GM21737 (cell line): ENCODE data around the gene GCH1.
"Not testable (repeated sequence)": the region's sequence is repeated elsewhere in the genome, so short reads cannot be mapped to it uniquely, and the experiment has no call there.

Experiments
- ATAC-seq: cut with Tn5 transposase; IDR thresholded peaks from one replicate; pipeline ENCODE4 v1.9.1; 2021; ENCODE audit warnings: mild to moderate bottlenecking, moderate library complexity; ENCODE audit not compliant: unreplicated experiment

GCH1 gene

DNA sequence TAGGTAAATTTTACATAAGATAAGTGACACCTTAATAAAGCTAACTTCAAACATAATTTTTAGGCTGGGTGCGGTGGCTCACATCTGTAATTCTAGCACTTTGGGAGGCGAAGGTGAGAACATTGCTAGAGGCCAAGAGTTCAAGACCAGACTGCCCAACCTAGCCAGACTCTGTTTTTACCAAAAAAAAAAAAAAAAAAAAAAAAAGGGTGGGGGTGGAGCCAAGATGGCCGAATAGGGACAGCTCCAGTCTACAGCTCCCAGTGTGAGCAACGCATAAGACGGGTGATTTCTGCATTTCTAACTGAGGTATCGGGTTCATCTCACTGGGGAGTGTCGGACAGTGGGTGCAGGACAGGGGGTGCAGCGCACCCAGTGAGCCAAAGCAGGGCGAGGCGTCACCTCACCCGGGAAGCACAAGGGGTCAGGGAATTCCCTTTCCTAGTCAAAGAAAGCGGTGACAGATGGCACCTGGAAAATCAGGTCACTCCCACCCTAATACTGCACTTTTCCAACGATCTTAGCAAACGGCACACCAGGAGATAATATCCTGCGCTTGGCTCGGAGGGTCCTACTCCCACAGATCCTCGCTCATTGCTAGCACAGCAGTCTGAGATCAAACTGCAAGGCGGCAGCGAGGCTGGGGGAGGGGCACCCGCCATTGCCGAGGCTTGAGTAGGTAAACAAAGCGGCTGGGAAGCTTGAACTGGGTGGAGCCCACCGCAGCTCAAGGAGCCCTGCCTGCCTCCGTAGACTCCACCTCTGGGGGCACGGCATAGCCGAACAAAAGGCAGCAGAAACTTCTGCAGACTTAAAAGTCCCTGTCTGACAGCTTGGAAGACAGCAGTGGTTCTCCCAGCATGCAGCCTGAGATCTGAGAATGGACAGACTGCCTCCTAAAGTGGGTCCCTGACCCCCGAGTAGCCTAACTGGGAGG lies 32.2 kb downstream of the GCH1 start:
- not testable (repeated sequence) for ATAC-seq

GRCh38 chr14:54867011-54867410 lies 35.6 kb downstream of the GCH1 start:
- ATAC-seq: no peak

- no peak for ATAC-seq
Observed at GRCh38 chr14:54866588-54866987, 36.0 kb downstream of the GCH1 start.

GRCh38 chr14:54864526-54864925 lies 38.1 kb downstream of the GCH1 start:
- no peak for ATAC-seq

- peak; percentile 72 for ATAC-seq
Observed at GRCh38 chr14:54857830-54858269, 44.8 kb downstream of the GCH1 start.

DNA sequence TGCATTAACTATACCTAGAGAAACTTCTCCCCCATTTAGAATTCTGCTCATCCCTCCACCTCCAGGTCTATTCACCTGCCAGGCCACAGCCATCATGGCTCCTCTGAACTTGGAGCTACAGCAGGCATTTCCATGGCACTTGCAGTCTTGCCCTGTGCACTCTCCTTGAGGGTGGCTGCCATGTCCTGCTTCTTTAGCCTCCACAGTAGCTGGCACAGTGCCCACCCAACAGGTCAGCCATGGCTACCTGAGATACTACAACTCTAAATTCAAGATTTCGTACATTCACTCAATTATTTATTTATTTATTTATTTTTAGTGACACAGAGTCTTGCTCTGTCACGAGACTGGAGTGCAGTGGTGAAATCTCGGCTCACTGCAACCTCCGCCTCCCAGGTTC lies 46.5 kb downstream of the GCH1 start:
- ATAC-seq: no peak

DNA sequence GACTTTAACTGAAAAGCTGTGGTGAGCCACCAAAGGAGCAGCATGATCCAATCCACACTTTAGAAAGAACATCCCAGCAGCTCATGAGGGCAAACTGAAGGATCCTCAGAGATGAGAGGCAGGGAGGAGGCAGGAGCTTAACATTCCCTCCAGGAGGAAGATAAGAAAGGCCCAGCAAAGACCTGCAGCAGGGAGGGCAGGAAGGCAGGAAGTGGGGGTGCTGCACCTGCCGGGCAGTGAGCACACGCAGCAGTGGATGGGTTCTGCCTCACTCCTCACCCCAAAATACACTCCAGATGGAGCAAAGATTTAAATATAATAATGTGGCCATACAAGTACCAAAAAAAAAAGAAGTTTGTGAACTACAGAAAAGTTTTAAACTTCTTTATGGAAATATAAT lies 48.4 kb downstream of the GCH1 start:
- ATAC-seq: peak; percentile 48

DNA sequence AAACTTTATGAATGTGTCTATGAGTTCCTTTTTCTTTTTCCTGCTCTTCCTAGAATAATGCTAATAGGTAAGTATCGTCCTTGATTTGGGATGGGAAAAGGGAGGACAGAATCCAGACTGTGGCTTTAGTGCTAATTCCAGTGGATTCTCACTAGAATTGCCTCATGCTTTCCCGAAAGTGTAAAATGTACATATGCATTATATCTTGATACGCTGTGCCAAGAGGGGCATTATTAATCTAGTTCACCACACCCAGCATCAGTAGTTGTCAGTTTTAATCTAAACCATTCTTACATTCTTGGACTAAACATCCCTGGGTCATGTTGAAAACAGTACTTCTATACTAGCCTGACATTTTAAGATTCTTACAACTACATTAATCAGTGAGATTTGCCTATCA lies 49.3 kb downstream of the GCH1 start:
- ATAC-seq: no peak

- no peak for ATAC-seq
Observed at GRCh38 chr14:54852215-54852614, 50.4 kb downstream of the GCH1 start.

- no peak for ATAC-seq
Observed at GRCh38 chr14:54848910-54849309, 53.7 kb downstream of the GCH1 start.

DNA sequence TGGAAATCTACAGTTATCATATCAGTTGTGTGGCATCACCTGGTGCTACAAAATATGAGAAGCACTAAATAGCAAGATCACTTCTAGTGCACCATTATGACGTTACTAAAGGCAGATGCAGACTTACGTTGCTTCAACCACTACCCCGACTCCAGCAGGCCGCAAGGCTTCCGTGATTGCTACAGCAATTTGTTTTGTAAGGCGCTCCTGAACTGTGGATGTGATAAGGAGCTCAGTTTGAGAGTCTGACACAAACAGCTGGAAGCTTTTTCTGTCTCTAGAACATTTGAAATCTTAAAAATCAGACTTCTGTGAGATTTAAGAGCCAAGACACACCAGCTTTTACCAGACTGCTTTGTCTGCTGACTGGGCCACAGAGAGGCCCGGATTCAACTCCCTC lies 57.0 kb downstream of the GCH1 start:
- ATAC-seq: no peak

DNA sequence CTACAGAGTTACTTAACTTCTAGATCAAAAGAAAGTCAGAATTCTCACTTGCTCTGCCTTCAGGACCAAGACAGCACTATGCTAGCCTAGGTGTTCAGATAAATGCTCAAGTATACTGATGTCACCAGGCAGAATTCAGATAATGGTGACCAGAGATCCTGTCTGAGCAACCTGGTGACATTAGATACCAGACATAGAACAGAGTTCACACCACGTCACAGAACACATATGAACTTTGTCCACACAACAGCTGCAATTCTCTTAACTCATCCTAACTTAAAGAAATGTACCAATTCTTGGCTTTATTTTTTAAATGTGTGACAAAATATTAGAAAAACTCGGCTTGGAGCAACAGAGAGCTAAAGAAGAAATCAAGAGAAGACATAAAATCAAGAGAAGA lies 58.1 kb downstream of the GCH1 start:
- no peak for ATAC-seq

DNA sequence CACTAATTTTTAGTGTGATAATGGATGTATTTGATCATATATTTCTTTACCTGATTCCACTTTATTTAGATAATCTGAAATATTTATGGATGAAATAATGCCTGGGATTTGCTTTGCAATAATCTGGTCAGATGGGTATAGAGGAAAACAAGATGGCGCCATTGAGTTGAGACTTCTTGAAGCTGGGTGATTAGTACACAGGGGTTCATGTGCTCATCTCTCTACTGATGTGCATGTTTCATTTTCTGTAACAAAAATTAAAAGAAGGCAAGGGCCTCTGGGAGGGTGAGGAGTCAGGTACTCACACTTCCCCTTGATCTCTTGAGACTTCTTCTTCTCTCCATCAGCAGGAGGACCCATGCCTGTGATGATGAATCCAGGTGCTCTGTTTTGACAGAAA lies 61.8 kb downstream of the GCH1 start:
- ATAC-seq: no peak

DNA sequence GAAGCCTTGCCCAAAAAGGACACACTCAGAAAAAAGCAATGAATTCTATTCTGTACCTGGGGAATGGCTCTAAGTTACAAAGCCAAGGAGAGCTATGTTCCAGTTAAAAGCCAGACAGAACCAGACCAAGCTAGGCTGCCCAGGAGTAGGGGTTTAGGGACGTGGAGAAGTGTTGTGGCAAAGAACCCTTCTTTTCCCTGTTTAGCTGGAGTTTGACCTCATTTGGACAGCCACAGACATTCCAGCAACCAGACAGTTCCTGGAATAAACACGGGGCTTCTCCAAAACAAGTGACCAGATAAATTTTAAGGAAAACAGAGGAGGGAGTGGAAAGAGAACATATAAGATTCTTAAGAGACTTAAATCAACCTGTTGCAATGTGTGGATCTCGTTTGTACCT lies 62.3 kb downstream of the GCH1 start:
- no peak for ATAC-seq

DNA sequence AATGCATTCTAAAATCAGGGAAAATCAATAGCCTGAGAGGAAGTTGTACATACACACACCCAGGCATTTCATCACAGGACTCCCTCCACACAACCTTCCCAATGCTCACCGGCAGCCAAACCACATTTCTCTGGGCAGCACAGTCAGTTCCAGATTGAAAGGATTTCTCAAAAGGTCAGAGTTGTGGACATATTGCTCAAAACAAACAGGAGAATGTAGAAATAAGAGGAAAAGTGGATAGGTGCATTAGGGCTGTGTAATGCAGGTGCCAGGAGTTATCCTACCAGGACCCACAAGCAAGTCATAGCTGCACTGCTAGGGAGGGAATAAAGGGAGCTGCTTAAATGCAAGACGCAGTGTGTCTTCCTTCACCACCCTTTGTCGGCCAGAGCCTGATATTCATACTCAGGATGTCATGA lies 62.9 kb downstream of the GCH1 start:
- no peak for ATAC-seq

- ATAC-seq: no peak
Observed at GRCh38 chr14:54838931-54839512, 63.6 kb downstream of the GCH1 start.

DNA sequence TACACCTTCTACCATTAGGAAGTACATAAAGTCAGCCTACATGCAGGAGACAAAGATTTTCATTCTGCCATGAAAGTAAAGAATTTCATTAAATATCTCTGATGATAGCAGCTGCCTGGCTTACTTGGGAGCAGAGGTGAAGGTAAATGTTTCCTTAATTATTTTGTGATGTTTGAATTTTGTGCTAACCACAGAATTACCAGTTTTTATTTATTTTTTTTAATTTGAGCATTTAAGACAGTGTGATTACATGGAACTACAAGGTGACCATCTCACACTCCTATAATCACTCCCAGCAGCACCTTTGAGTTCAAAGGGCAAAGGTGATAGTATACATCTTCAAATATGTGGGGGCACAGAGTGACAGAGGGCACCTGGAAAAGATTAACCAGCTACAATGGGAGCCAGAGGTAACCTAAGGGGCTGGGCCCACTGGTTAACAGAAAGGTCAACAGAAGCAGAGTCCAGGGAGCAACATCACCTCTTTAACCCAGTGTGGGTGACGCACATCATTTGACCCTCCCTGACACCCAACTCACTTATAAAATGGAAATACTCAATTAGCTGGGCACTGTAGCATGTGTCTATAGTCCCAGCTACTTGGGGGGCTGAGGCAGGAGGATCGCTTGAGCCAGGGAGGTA lies 65.0 kb downstream of the GCH1 start:
- ATAC-seq: no peak

GRCh38 chr14:54836231-54836630 lies 66.4 kb downstream of the GCH1 start:
- ATAC-seq: no peak

DNA sequence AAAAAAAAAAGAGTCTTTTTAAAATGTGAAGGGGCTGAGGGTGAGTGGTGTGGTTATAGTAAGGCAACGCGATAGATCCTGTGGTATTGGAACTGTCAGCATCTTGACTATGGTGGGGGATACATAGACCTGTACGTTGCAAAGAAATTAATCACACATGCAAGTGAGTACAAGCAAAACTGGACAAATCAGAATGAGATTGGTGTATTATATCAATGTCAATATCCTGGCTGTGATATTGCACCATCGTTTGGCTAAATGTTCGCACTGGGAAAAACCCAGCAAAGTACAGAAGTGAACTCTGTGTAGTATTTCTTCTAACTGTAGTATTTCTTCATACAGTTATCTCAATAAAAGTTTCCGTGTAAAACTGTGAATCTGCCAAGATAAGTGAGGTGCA lies 67.9 kb downstream of the GCH1 start:
- no peak for ATAC-seq

DNA sequence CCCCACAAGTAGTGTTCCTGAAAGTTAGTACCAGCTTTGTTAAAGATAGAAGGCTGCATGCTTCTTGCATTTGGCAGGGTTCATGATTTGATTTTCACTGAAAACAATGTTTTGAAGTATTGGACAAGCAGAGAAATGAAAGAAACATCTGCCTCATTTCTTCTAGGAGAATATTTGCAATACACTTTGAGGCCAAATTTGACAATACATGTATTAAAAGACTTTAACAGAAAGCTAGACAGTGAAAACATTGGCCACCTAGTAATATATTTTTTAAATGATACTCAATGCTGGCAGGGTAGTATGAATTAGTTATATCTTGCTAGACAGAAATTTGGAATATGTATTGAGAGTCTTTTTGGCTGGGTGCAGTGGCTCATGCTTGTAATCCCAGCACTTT lies 68.5 kb downstream of the GCH1 start:
- ATAC-seq: no peak

GRCh38 chr14:54830650-54831049 lies 72.0 kb downstream of the GCH1 start:
- ATAC-seq: no peak
